RWPE1 (cell line): ENCODE data around the gene FAM193B.
"Not testable (repeated sequence)": the region's sequence is repeated elsewhere in the genome, so short reads cannot be mapped to it uniquely, and the experiment has no call there.

Source experiments
- CTCF ChIA-PET: fragments of 350-600 bp; sonication (Branson Sonifier 250); formaldehyde crosslinking; extraction: SDS; loops from one replicate; lab custom pipeline; 2021; lab: Yijun Ruan, JAX
- POLR2A ChIA-PET: fragments of 400-600 bp; formaldehyde crosslinking; extraction: SDS; loops from one replicate; lab custom pipeline; 2020; ENCODE audit warnings: antibody characterized with exemption; ENCODE audit not compliant: low non-redundant PET; lab: Yijun Ruan, JAX
- DNase-seq: peaks from one replicate; pipeline ENCODE4 v3.0.0; 2012; ENCODE audit warnings: low spot score
- H3K27ac ChIP-seq: fragments of 450-650 bp; 2 replicates; pipeline ENCODE4 v1.5.1; 2017
- CTCF ChIP-seq: fragments of 450-650 bp; conservative IDR thresholded peaks from 2 replicates; pipeline ENCODE4 v1.5.1; 2017; ENCODE audit warnings: low read depth, mild to moderate bottlenecking

Gene FAM193B

GRCh38 chr5:177537389-177538361, 16.7 kb downstream of the FAM193B start:
- ChIA-PET POLR2A (interaction anchor here (1.2 kb wide), 1 partner anchor 20 kb away, joined by 3 read pairs; no protein-coding TSS in a partner anchor), CTCF (interaction anchor here (0.6 kb wide), 2 partner anchors 38 to 147 kb away, joined by 4 to 5 read pairs; no protein-coding TSS in a partner anchor)
- peak overlapping the region; percentile 68 for H3K27ac ChIP-seq
- TF ChIP-seq CTCF = no peak
- DNase-seq = no peak

GRCh38 chr5:177536386-177536785, 18.0 kb downstream of the FAM193B start:
- no peak for DNase-seq
- no peak for TF ChIP-seq CTCF
- POLR2A ChIA-PET = no interaction called here
- CTCF ChIA-PET = interaction anchor here (0.5 to 0.7 kb wide), 3 partner anchors 10 to 1215 kb away, joined by 3 to 5 read pairs (median 3); no protein-coding TSS in a partner anchor
- peak overlapping the region; percentile 23 for H3K27ac ChIP-seq

- TF ChIP-seq CTCF = no peak
- DNase-seq = no peak
- no peak overlapping the region for H3K27ac ChIP-seq
- CTCF ChIA-PET = interaction anchor here (0.6 kb wide), 1 partner anchor 520 kb away, joined by 4 read pairs; no protein-coding TSS in a partner anchor
- POLR2A ChIA-PET = no interaction called here
These were observed 19.2 kb downstream of the FAM193B start for GRCh38 chr5:177535125-177535524.

GRCh38 chr5:177534433-177534832, 19.9 kb downstream of the FAM193B start:
- DNase-seq, POLR2A ChIA-PET, H3K27ac ChIP-seq: not testable (repeated sequence)
- CTCF ChIA-PET = interaction anchor here (0.6 kb wide), 1 partner anchor 520 kb away, joined by 4 read pairs; no protein-coding TSS in a partner anchor

- ChIA-PET POLR2A (no interaction called here), CTCF (interaction anchor here (1.1 to 1.4 kb wide), 2 partner anchors 17 to 30 kb away, joined by 3 to 5 read pairs; no protein-coding TSS in a partner anchor)
- no peak for DNase-seq
These were observed 23.0 kb downstream of the FAM193B start for GRCh38 chr5:177531209-177531940.

GRCh38 chr5:177530638-177531037, 23.7 kb downstream of the FAM193B start:
- POLR2A ChIA-PET = no interaction called here
- TF ChIP-seq CTCF = no peak
- CTCF ChIA-PET = interaction anchor here (1.1 kb wide), 1 partner anchor 18 kb away, joined by 3 read pairs; no protein-coding TSS in a partner anchor

More at GRCh38 chr5:177531209-177531940, 23.0 kb downstream of the FAM193B start:
- H3K27ac ChIP-seq = peak overlapping the region; percentile 49; the same call in 1 of the 2 replicates
- no peak for TF ChIP-seq CTCF

More at GRCh38 chr5:177530638-177531037, 23.7 kb downstream of the FAM193B start:
- no peak for DNase-seq
- H3K27ac ChIP-seq = peak overlapping the region; percentile 49
